Esophagus squamous epithelium (tissue), 5 donors: Measurements from ENCODE around the gene CELF3. TPM values are rescaled to one million over a fixed set of nuclear protein-coding genes. Genes with fewer than 3 reads are reported as not detected.

Experiments used
- DNase-seq: peaks from one replicate; lab custom pipeline; 2025; lab: John Stamatoyannopoulos, UW
- H3K27ac ChIP-seq, 4 donors: fragments of 200-600 bp; sonication (generic); one replicate each; pipeline ENCODE4 v1.5.1; 2016 to 2019; ENCODE audit warnings: mild to moderate bottlenecking in 1 of 4
- H3K27me3 ChIP-seq, 4 donors: fragments of 200-600 bp; sonication (generic); 1 replicate in 3 of 4; 2 replicates in 1 of 4; pipeline versions ENCODE4 v1.5.1 to v1.6.0; 2017 to 2021; ENCODE audit warnings: antibody characterized with exemption in 1 of 4
- H3K36me3 ChIP-seq, 3 donors: fragments of 200-600 bp; sonication (generic); one replicate each; pipeline ENCODE4 v1.5.1; 2016 to 2019
- H3K4me1 ChIP-seq, 3 donors: fragments of 200-600 bp; sonication (generic); one replicate each; pipeline ENCODE4 v1.5.1; 2017 to 2019
- H3K4me3 ChIP-seq, 4 donors: fragments of 200-600 bp; sonication (generic); 1 replicate in 3 of 4; 2 replicates in 1 of 4; pipeline ENCODE4 v1.5.1; 2016 to 2019; ENCODE audit warnings: mild to moderate bottlenecking in 2 of 4, moderate library complexity in 1 of 4
- H3K9me3 ChIP-seq, 3 donors: fragments of 200-600 bp; sonication (generic); one replicate each; pipeline ENCODE4 v1.5.1; 2016 to 2019
- CTCF ChIP-seq, 6 experiments: fragments of 450-650 bp in 4 of 6; fragments of 200-600 bp in 2 of 6; sonication (generic) in 2 of 6; IDR thresholded peaks; one replicate each; pipeline ENCODE4 v1.5.1; 2016 to 2019; ENCODE audit warnings: antibody characterized with exemption in 6 of 6, mild to moderate bottlenecking in 4 of 6, moderate library complexity in 4 of 6
- POLR2A ChIP-seq, 4 donors: fragments of 450-650 bp; IDR thresholded peaks; one replicate each; pipeline ENCODE4 v1.6.1; 2017; ENCODE audit warnings: antibody characterized with exemption in 4 of 4, mild to moderate bottlenecking in 4 of 4, moderate library complexity in 3 of 4
- WGBS, 2 donors: methylation state at CpG; one replicate each; pipeline ENCODE4 v1.1.5; 2018; 5-methylcytosine and 5-hydroxymethylcytosine counted together
- intact Hi-C: fragments of 100-400 bp; cut with DNase I; formaldehyde crosslinking; loops from one replicate; pipeline ENCODE4 v1.15.0; 2022
- total RNA-seq, 4 donors: library from RNA; depleted of rRNA; stranded (reverse); fragments of >200 nt; gene quantifications; one replicate each; pipeline ENCODE4 v1.1.0, GENCODE V29; 2016
- donor health status: DM: yes; HTN: yes; CAD: no.

The CELF3 gene
- total RNA-seq, 4 donors from 2014 or later, result 0.19 TPM; not detected in 3

GRCh38 chr1:151728151-151729054 is 11.8 kb upstream of the CELF3 start:
- peak overlapping the region in 1 of 4 donors; percentile 46 for H3K4me3 ChIP-seq
- H3K27ac ChIP-seq, result peak overlapping the region in 3 of 4 donors; percentile 55 to 68 (median 67)
- H3K36me3 ChIP-seq, result no peaks in the 10 kb centered on the region
- DNase-seq, result no peak
- TF ChIP-seq CTCF (IDR thresholded peaks at IDR 0.05) (no peak), POLR2A (IDR thresholded peaks at IDR 0.05) (no peak)
- peaks cover 0 to 44% (median 0%) of the 10 kb centered on the region in 4 donors for H3K27me3 ChIP-seq
- intact Hi-C loops, result no loop called here
- no peaks in the 10 kb centered on the region for H3K9me3 ChIP-seq
- H3K4me1 ChIP-seq, result peaks cover 0 to 14% (median 0%) of the 10 kb centered on the region in 3 donors
- WGBS, 2 donors, result 35 to 53% methylated on average over 16 to 19 of the region's 19 CpGs

GRCh38 chr1:151723726-151724370 is 7.2 kb upstream of the CELF3 start:
- H3K4me3 ChIP-seq, result no peak overlapping the region
- 29 to 48% methylated on average over 3 of the region's 3 CpGs for WGBS, 2 donors
- H3K27me3 ChIP-seq, result peaks cover 0 to 67% (median 0%) of the 10 kb centered on the region in 4 donors
- intact Hi-C loops, result no loop called here
- no peak for TF ChIP-seq POLR2A (IDR thresholded peaks at IDR 0.05)
- TF ChIP-seq CTCF (IDR thresholded peaks at IDR 0.05), result no peak
- H3K4me1 ChIP-seq, result peaks cover 7 to 37% (median 13%) of the 10 kb centered on the region in 3 donors
- peak overlapping the region in 1 of 4 donors; percentile 12 for H3K27ac ChIP-seq
- no peak for DNase-seq
- H3K36me3 ChIP-seq, result no peaks in the 10 kb centered on the region
- H3K9me3 ChIP-seq, result no peaks in the 10 kb centered on the region

- intact Hi-C loops, result no loop called here
- TF ChIP-seq POLR2A (IDR thresholded peaks at IDR 0.05), result no peak
- peaks cover 0 to 67% (median under 1%) of the 10 kb centered on the region in 4 donors for H3K27me3 ChIP-seq
- no peak for DNase-seq
- no peaks in the 10 kb centered on the region for H3K9me3 ChIP-seq
- peaks cover 7 to 45% (median 13%) of the 10 kb centered on the region in 3 donors for H3K4me1 ChIP-seq
- no peaks in the 10 kb centered on the region for H3K36me3 ChIP-seq
- peak overlapping the region in 3 of 4 donors; percentile 72 to 80 (median 80) for H3K27ac ChIP-seq
- H3K4me3 ChIP-seq, result peak overlapping the region; percentile 12 to 66 (median 47)
- WGBS, 2 donors, result 34 to 46% methylated on average over 11 to 16 of the region's 17 CpGs
Measured at GRCh38 chr1:151721788-151722510, 5.3 kb upstream of the CELF3 start.

GRCh38 chr1:151720974-151721787 is 4.6 kb upstream of the CELF3 start, which contains the start of gene RIIAD1:
TSS of gene RIIAD1 (plus strand) at chr1:151721522. CDS start at chr1:151721537, 15 bp downstream.
- no peak for DNase-seq
- Histone ChIP-seq H3K36me3 (no peaks in the 10 kb centered on the region), H3K9me3 (no peaks in the 10 kb centered on the region), H3K4me3 (peak within 1 kb of the TSS; percentile 12 to 66 (median 47)), H3K4me1 (peaks cover 7 to 52% (median 13%) of the 10 kb centered on the region in 3 donors), H3K27ac (peak within 1 kb of the TSS in 3 of 4 donors; percentile 72 to 80 (median 80)), H3K27me3 (peaks cover 0 to 70% (median 4%) of the 10 kb centered on the region in 4 donors)
- intact Hi-C loops, result no loop called here
- WGBS, 2 donors, result 14 to 21% methylated on average over 4 to 7 of the region's 44 CpGs
- no peak for TF ChIP-seq CTCF (IDR thresholded peaks at IDR 0.05)
- no peak for TF ChIP-seq POLR2A (IDR thresholded peaks at IDR 0.05)
